H1 (cell line): Measurements from ENCODE around the gene ARGLU1. TPM values are rescaled to one million over a fixed set of nuclear protein-coding genes. Genes with fewer than 3 reads are reported as not detected.

Experiments
- BACH1 ChIP-seq: IDR thresholded peaks from 2 replicates; pipeline ENCODE4 v1.6.1; 2012; ENCODE audit warnings: low read length, improper control_type of control experiment
- CREB1 ChIP-seq: IDR thresholded peaks from 2 replicates; pipeline ENCODE4 v1.6.1; 2012; ENCODE audit warnings: inconsistent platforms
- E2F6 ChIP-seq: IDR thresholded peaks from 2 replicates; pipeline ENCODE4 v1.6.1; 2012; ENCODE audit warnings: inconsistent platforms
- JUND ChIP-seq: IDR thresholded peaks from 2 replicates; pipeline ENCODE4 v1.6.1; 2011; ENCODE audit warnings: mild to moderate bottlenecking, improper control_type of control experiment, low read length
- PHF8 ChIP-seq: fragments of 200-600 bp; sonication (generic); conservative IDR thresholded peaks from 2 replicates; pipeline ENCODE4 v1.7.1; 2012; ENCODE audit warnings: low read depth, mild to moderate bottlenecking, inconsistent platforms, low read length, moderate library complexity
- RBBP5 ChIP-seq: IDR thresholded peaks from 2 replicates; pipeline ENCODE4 v1.7.1; 2012; ENCODE audit warnings: low read depth, mild to moderate bottlenecking, inconsistent platforms, low read length, moderate library complexity, borderline replicate concordance
- SAP30 ChIP-seq: fragments of 300-600 bp; sonication (generic); IDR thresholded peaks from 2 replicates; pipeline ENCODE4 v1.7.1; 2012; ENCODE audit warnings: low read length, moderate library complexity, mild to moderate bottlenecking, inconsistent platforms; ENCODE audit not compliant: insufficient read depth, insufficient replicate concordance
- SRF ChIP-seq: IDR thresholded peaks from 2 replicates; pipeline ENCODE4 v1.6.1; 2011; ENCODE audit warnings: mild to moderate bottlenecking, low read depth, low read length, moderate library complexity
- polyA plus RNA-seq, 7 experiments: library from polyadenylated mRNA; depleted of rRNA in 3 of 7; stranded (reverse) in 5 of 7; unstranded in 2 of 7; fragments of >200 nt in 5 of 7; fragments of 200-250 nt in 2 of 7; gene quantifications; 1 replicate in 5 of 7; 2 replicates in 1 of 7; 4 replicates in 1 of 7; pipeline versions ENCODE4 v1.2.1 to v1.2.3, GENCODE V29; 2011 to 2013; ENCODE audit warnings: missing spikeins in 2 of 7, mixed read lengths in 2 of 7
- total RNA-seq: library from RNA; stranded (reverse); fragmentation: NEBNext Ultra II Directional; extraction: Animal tissue kit (Norgen Biotek cat#: 25700); gene quantifications from 2 replicates; pipeline ENCODE4 v1.2.1, GENCODE V29; 2021

Gene ARGLU1
- total and polyA plus RNA-seq, 2 of the 8 experiments (the other 6 are each of a cell fraction or from before 2014, with no cell fraction given): 47.8 to 84.9 TPM

DNA sequence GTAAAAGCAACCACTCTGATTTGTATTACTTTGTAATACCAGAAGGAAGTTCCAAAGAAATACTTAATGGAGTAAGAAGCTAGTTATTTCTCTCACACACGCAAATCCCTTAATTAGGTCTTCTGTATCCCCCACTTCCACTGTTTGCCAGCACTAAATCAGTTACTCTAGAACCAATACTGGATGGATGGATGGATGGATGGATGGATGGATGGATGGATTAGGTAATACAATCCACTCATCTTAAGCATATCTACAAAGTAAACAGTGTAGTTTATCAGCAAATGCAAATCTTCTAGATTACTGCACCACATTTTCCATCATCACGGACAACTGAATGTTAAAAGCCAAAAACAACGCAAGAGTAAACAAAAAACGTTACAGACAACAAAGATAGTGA lies 27.3 kb downstream of the ARGLU1 start (continued):
- no peak for TF ChIP-seq E2F6
- TF ChIP-seq CREB1: no peak
- TF ChIP-seq BACH1: no peak
- TF ChIP-seq SAP30: no peak
- TF ChIP-seq RBBP5: no peak
- TF ChIP-seq PHF8: no peak
- no peak for TF ChIP-seq JUND
- TF ChIP-seq SRF: no peak
